Measurements from ENCODE around the gene RBL1.

GRCh38 chr20:37095108-37095598 is 644 bp downstream of the RBL1 start:
- TF ChIP-seq CTCF (IDR thresholded peaks at IDR 0.05; ENCODE audit: low read depth, low read length) (no peak), MYC (IDR thresholded peaks at IDR 0.05; ENCODE audit: low read depth, low read length) (no peak; the same call in 1 of the 2 replicates)

Measured in NB4 (cell line).